ENCODE results near the gene FILIP1L.

GRCh38 chr3:100041328-100041749 lies 73.0 kb downstream of the FILIP1L start:
- TF ChIP-seq MTF1 (CRISPR knock-in tag; IDR thresholded peaks at IDR 0.05): no peak
- no peak for TF ChIP-seq ZNF7 (CRISPR knock-in tag; IDR thresholded peaks at IDR 0.05)
- no peak for TF ChIP-seq JUN (CRISPR knock-in tag; IDR thresholded peaks at IDR 0.05)
- TF ChIP-seq SP1 (IDR thresholded peaks at IDR 0.05): no peak
- no peak for TF ChIP-seq SP1 (CRISPR knock-in tag; IDR thresholded peaks at IDR 0.05)
- TF ChIP-seq SIX1 (CRISPR knock-in tag; IDR thresholded peaks at IDR 0.05; ENCODE audit: borderline replicate concordance): no peak
- no peak for TF ChIP-seq SAFB2 (CRISPR knock-in tag; IDR thresholded peaks at IDR 0.05; ENCODE audit: borderline replicate concordance, low read depth)
- no peak for TF ChIP-seq CHD2 (IDR thresholded peaks at IDR 0.05; ENCODE audit: low read depth, low read length)
- TF ChIP-seq USF2 (IDR thresholded peaks at IDR 0.05; ENCODE audit: low read depth, low read length): no peak
- no peak for TF ChIP-seq USF2 (CRISPR knock-in tag; IDR thresholded peaks at IDR 0.05; ENCODE audit: borderline replicate concordance)
- TF ChIP-seq CTCF (CRISPR knock-in tag; IDR thresholded peaks at IDR 0.05): no peak
- TF ChIP-seq HIVEP1 (CRISPR knock-in tag; IDR thresholded peaks at IDR 0.05): no peak
- TF ChIP-seq NR2C2 (CRISPR knock-in tag; IDR thresholded peaks at IDR 0.05; ENCODE audit: borderline replicate concordance): no peak
- TF ChIP-seq ZNF367 (CRISPR knock-in tag; IDR thresholded peaks at IDR 0.05; ENCODE audit: borderline replicate concordance): no peak

Measured in HepG2 (cell line).